Neural cell (in vitro differentiated cells): ENCODE results near the gene TCF12. TPM values are rescaled to one million over a fixed set of nuclear protein-coding genes. Genes with fewer than 3 reads are reported as not detected.

ENCODE experiments used
- H2AFZ ChIP-seq: fragments of 200-600, 300-800 bp; sonication (generic), shearing (Covaris generic); 2 replicates; pipeline ENCODE4 v1.6.0; 2014; ENCODE audit warnings: low read depth, mild to moderate bottlenecking, antibody characterized with exemption, low read length, moderate library complexity
- H3F3A ChIP-seq: fragments of 200-600 bp; shearing (Covaris generic); 2 replicates; pipeline ENCODE4 v1.6.1; 2016; ENCODE audit warnings: mild to moderate bottlenecking, moderate library complexity, mixed read lengths, antibody characterized with exemption, low read length; ENCODE audit not compliant: insufficient read depth, poor library complexity, severe bottlenecking
- H3K27ac ChIP-seq: fragments of 200-600, 300-800 bp; sonication (generic), shearing (Covaris generic); 2 replicates; pipeline ENCODE4 v1.5.1; 2014; ENCODE audit warnings: mild to moderate bottlenecking, low read length, moderate library complexity
- H3K27me3 ChIP-seq: fragments of 300-800, 200-600 bp; sonication (generic), shearing (Covaris generic); 2 replicates; pipeline ENCODE4 v1.6.0; 2014; ENCODE audit warnings: mild to moderate bottlenecking, low read depth, low read length, moderate library complexity; ENCODE audit not compliant: insufficient read depth
- H3K36me3 ChIP-seq: fragments of 300-800, 200-600 bp; sonication (generic), shearing (Covaris generic); 2 replicates; pipeline ENCODE4 v1.5.1; 2014; ENCODE audit warnings: mild to moderate bottlenecking, antibody characterized with exemption, low read length, moderate library complexity; ENCODE audit not compliant: insufficient read depth
- H3K4me2 ChIP-seq: fragments of 300-800, 200-600 bp; sonication (generic), shearing (Covaris generic); 2 replicates; pipeline ENCODE4 v1.6.0; 2014; ENCODE audit warnings: mild to moderate bottlenecking, low read length
- H3K4me3 ChIP-seq: fragments of 300-800, 200-600 bp; sonication (generic), shearing (Covaris generic); 2 replicates; pipeline ENCODE4 v1.5.1; 2014; ENCODE audit warnings: mild to moderate bottlenecking, low read length, moderate library complexity
- H3K79me2 ChIP-seq: fragments of 200-600 bp; shearing (Covaris generic); replicated peaks from 2 replicates; pipeline ENCODE4 v1.6.0; 2014; ENCODE audit warnings: mild to moderate bottlenecking, low read length, moderate library complexity; ENCODE audit not compliant: insufficient read depth
- H3K9ac ChIP-seq: fragments of 300-800, 200-600 bp; sonication (generic), shearing (Covaris generic); 2 replicates; pipeline ENCODE4 v1.6.1; 2016; ENCODE audit warnings: mild to moderate bottlenecking, low read length, mixed read lengths
- H3K9me2 ChIP-seq: fragments of 200-600 bp; shearing (Covaris generic); 2 replicates; pipeline ENCODE4 v1.6.1; 2016; ENCODE audit warnings: mild to moderate bottlenecking, low read length, mixed read lengths; ENCODE audit not compliant: insufficient read depth
- H3K9me3 ChIP-seq: fragments of 200-600, 300-800 bp; sonication (generic), shearing (Covaris generic); 2 replicates; pipeline ENCODE4 v1.6.1; 2016; ENCODE audit warnings: mild to moderate bottlenecking, mixed run types, low read length, moderate library complexity, mixed read lengths
- H4K20me1 ChIP-seq: fragments of 200-600 bp; shearing (Covaris generic); 2 replicates; pipeline ENCODE4 v1.6.1; 2016; ENCODE audit warnings: mild to moderate bottlenecking, mixed run types; ENCODE audit not compliant: insufficient read depth
- EP300 ChIP-seq: fragments of 450-650 bp; conservative IDR thresholded peaks from 2 replicates; pipeline ENCODE4 v1.6.1; 2014; ENCODE audit warnings: antibody characterized with exemption, mild to moderate bottlenecking, moderate library complexity; ENCODE audit not compliant: poor library complexity, severe bottlenecking
- EZH2 ChIP-seq: fragments of 200-600, 300-800 bp; shearing (Covaris generic), sonication (generic); IDR thresholded peaks from 2 replicates; pipeline ENCODE4 v1.6.1; 2014; ENCODE audit warnings: antibody characterized with exemption, low read length, borderline replicate concordance, mild to moderate bottlenecking; ENCODE audit not compliant: insufficient read depth, poor library complexity, severe bottlenecking
- MXI1 ChIP-seq: fragments of 450-650 bp; conservative IDR thresholded peaks from 2 replicates; pipeline ENCODE4 v1.6.1; 2014; ENCODE audit warnings: antibody characterized with exemption, mild to moderate bottlenecking; ENCODE audit not compliant: poor library complexity, severe bottlenecking
- POLR2AphosphoS5 ChIP-seq: IDR thresholded peaks from 2 replicates; pipeline ENCODE4 v1.6.1; 2012
- RAD21 ChIP-seq: fragments of 450-650 bp; conservative IDR thresholded peaks from 2 replicates; pipeline ENCODE4 v1.6.1; 2014; ENCODE audit warnings: antibody characterized with exemption, mild to moderate bottlenecking, moderate library complexity
- SMC3 ChIP-seq: fragments of 450-650 bp; conservative IDR thresholded peaks from 2 replicates; pipeline ENCODE4 v1.6.1; 2014; ENCODE audit warnings: antibody characterized with exemption, mild to moderate bottlenecking, moderate library complexity; ENCODE audit not compliant: poor library complexity
- TAF1 ChIP-seq: IDR thresholded peaks from 2 replicates; pipeline ENCODE4 v1.6.1; 2012; ENCODE audit warnings: low read depth
- polyA plus RNA-seq: library from polyadenylated mRNA; depleted of rRNA; stranded (reverse); fragments of >200 nt; gene quantifications from 2 replicates; pipeline ENCODE4 v1.2.3, GENCODE V29; 2014
- TF ChIP-seq, protein P1 (sequence below): IDR thresholded peaks from 2 replicates; pipeline ENCODE4 v1.6.1; 2012; ENCODE audit warnings: borderline replicate concordance
- TF ChIP-seq, protein P2 (sequence below): fragments of 450-650 bp; IDR thresholded peaks from 2 replicates; pipeline ENCODE4 v1.5.1; 2014; ENCODE audit warnings: antibody characterized with exemption, mild to moderate bottlenecking, moderate library complexity; ENCODE audit not compliant: poor library complexity, severe bottlenecking

The TCF12 gene
- polyA plus RNA-seq, 1 donor from 2014 or later = 52.7 TPM

DNA sequence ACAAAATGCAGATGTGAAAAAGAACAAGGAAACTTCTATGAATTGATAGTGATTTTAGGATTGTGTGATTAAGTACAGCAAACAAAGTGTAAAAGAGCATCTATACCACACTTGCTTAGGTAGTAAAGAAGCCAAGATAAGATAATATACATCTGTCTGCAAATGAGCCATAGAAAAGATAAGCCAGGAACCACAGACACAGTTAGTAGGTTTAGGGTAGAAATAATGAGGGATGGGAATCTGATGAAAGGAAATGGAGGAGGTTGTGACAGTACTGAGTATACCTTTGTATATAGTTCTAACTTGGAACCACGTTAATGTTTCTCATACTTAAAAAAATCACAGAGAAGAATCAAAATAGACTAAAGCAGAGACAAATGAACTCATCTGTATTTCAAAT lies 54.0 kb downstream of the TCF12 start:
- H3K4me2 ChIP-seq = no peak overlapping the region
- H3K27ac ChIP-seq = no peak overlapping the region
- no peak overlapping the region for H2AFZ ChIP-seq
- no peaks in the 10 kb centered on the region for H3K27me3 ChIP-seq
- no peaks in the 10 kb centered on the region for H3K36me3 ChIP-seq
- no peaks in the 10 kb centered on the region for H3F3A ChIP-seq
- TF ChIP-seq SMC3 (no peak), MXI1 (no peak), EZH2 (no peak), RAD21 (no peak), POLR2AphosphoS5 (no peak), TAF1 (no peak), EP300 (no peak)
- TF ChIP-seq, protein P1, sequence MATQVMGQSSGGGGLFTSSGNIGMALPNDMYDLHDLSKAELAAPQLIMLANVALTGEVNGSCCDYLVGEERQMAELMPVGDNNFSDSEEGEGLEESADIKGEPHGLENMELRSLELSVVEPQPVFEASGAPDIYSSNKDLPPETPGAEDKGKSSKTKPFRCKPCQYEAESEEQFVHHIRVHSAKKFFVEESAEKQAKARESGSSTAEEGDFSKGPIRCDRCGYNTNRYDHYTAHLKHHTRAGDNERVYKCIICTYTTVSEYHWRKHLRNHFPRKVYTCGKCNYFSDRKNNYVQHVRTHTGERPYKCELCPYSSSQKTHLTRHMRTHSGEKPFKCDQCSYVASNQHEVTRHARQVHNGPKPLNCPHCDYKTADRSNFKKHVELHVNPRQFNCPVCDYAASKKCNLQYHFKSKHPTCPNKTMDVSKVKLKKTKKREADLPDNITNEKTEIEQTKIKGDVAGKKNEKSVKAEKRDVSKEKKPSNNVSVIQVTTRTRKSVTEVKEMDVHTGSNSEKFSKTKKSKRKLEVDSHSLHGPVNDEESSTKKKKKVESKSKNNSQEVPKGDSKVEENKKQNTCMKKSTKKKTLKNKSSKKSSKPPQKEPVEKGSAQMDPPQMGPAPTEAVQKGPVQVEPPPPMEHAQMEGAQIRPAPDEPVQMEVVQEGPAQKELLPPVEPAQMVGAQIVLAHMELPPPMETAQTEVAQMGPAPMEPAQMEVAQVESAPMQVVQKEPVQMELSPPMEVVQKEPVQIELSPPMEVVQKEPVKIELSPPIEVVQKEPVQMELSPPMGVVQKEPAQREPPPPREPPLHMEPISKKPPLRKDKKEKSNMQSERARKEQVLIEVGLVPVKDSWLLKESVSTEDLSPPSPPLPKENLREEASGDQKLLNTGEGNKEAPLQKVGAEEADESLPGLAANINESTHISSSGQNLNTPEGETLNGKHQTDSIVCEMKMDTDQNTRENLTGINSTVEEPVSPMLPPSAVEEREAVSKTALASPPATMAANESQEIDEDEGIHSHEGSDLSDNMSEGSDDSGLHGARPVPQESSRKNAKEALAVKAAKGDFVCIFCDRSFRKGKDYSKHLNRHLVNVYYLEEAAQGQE = no peak
- TF ChIP-seq, protein P2, sequence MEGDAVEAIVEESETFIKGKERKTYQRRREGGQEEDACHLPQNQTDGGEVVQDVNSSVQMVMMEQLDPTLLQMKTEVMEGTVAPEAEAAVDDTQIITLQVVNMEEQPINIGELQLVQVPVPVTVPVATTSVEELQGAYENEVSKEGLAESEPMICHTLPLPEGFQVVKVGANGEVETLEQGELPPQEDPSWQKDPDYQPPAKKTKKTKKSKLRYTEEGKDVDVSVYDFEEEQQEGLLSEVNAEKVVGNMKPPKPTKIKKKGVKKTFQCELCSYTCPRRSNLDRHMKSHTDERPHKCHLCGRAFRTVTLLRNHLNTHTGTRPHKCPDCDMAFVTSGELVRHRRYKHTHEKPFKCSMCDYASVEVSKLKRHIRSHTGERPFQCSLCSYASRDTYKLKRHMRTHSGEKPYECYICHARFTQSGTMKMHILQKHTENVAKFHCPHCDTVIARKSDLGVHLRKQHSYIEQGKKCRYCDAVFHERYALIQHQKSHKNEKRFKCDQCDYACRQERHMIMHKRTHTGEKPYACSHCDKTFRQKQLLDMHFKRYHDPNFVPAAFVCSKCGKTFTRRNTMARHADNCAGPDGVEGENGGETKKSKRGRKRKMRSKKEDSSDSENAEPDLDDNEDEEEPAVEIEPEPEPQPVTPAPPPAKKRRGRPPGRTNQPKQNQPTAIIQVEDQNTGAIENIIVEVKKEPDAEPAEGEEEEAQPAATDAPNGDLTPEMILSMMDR = no peak
- no peak overlapping the region for H3K9ac ChIP-seq
- H4K20me1 ChIP-seq = no peaks in the 10 kb centered on the region
- H3K9me2 ChIP-seq = no peaks in the 10 kb centered on the region
- no peaks in the 10 kb centered on the region for H3K9me3 ChIP-seq
- H3K79me2 ChIP-seq = peaks cover 83% of the 10 kb centered on the region
- no peak overlapping the region for H3K4me3 ChIP-seq

GRCh38 chr15:56973463-56973862 lies 55.0 kb downstream of the TCF12 start:
- Histone ChIP-seq H3K9me2 (no peaks in the 10 kb centered on the region), H4K20me1 (no peaks in the 10 kb centered on the region), H3F3A (no peaks in the 10 kb centered on the region), H3K4me3 (no peak overlapping the region), H3K4me2 (no peak overlapping the region), H2AFZ (no peak overlapping the region), H3K36me3 (no peaks in the 10 kb centered on the region), H3K79me2 (peaks cover 84% of the 10 kb centered on the region), H3K9me3 (no peaks in the 10 kb centered on the region), H3K9ac (no peak overlapping the region), H3K27me3 (no peaks in the 10 kb centered on the region), H3K27ac (no peak overlapping the region)
- TF ChIP-seq SMC3 (no peak), RAD21 (no peak), EZH2 (no peak), MXI1 (no peak), EP300 (no peak), TAF1 (no peak), POLR2AphosphoS5 (no peak)
- TF ChIP-seq, protein P1 = no peak
- TF ChIP-seq, protein P2 = no peak
